ENCODE results near the gene ELP4.
"Not testable (repeated sequence)": the region's sequence is repeated elsewhere in the genome, so short reads cannot be mapped to it uniquely, and the experiment has no call there.

Gene ELP4

GRCh38 chr11:31555938-31556337, 46.4 kb downstream of the ELP4 start:
- DNase-seq (ENCODE audit: low read depth in 2 of 2), result no peak

DNA sequence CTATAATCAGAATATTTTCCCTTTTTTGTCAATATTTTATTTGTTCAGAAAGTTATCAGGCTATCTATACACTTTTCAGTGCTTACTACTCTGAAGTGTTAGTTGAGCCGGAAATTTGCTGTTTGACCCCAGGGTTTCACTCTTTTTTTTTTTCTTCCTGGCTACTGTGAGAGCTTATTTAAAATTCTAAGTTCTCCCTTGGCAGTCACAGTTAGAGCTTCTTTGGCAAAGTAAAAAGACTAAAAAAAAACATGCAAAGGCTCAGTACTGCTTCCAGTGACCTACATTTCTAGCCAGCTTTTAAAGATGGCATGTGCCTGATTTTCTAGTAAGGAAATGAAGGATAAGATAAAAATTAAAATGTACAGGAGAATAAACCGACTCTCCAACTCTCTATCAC, 48.4 kb downstream of the ELP4 start:
- DNase-seq (ENCODE audit: low read depth in 2 of 2), result no peak

- DNase-seq (ENCODE audit: low read depth in 2 of 2), result no peak
Measured at GRCh38 chr11:31560842-31561476, 51.4 kb downstream of the ELP4 start.

GRCh38 chr11:31564517-31564916, 55.0 kb downstream of the ELP4 start:
- DNase-seq (ENCODE audit: low read depth in 2 of 2), result not testable (repeated sequence)

GRCh38 chr11:31574133-31574532, 64.6 kb downstream of the ELP4 start:
- not testable (repeated sequence) for DNase-seq (ENCODE audit: low read depth in 2 of 2)

DNA sequence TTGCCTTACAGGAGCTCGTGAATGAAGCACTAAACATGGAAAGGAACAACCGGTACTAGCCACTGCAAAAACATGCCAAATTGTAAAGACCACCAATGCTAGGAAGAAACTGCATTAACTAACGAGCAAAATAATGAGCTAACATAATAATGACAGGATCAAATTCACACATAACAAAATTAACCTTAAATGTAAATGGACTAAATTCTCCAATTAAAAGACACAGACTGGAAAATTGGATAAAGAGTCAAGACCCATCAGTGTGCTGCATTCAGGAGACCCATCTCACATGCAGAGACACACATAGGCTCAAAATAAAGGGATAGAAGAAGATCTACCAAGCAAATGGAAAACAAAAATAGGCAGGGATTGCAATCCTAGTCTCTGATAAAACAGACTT, 66.2 kb downstream of the ELP4 start:
- DNase-seq (ENCODE audit: low read depth in 2 of 2), result not testable (repeated sequence)

GRCh38 chr11:31579412-31579811, 69.8 kb downstream of the ELP4 start:
- DNase-seq (ENCODE audit: low read depth in 2 of 2), result not testable (repeated sequence)

GRCh38 chr11:31582697-31583096, 73.1 kb downstream of the ELP4 start:
- DNase-seq (ENCODE audit: low read depth in 2 of 2), result no peak

GRCh38 chr11:31598454-31598853, 88.9 kb downstream of the ELP4 start:
- no peak for DNase-seq (ENCODE audit: low read depth in 2 of 2)

- no peak for DNase-seq (ENCODE audit: low read depth in 2 of 2)
Measured at GRCh38 chr11:31601635-31602282, 92.2 kb downstream of the ELP4 start.

DNA sequence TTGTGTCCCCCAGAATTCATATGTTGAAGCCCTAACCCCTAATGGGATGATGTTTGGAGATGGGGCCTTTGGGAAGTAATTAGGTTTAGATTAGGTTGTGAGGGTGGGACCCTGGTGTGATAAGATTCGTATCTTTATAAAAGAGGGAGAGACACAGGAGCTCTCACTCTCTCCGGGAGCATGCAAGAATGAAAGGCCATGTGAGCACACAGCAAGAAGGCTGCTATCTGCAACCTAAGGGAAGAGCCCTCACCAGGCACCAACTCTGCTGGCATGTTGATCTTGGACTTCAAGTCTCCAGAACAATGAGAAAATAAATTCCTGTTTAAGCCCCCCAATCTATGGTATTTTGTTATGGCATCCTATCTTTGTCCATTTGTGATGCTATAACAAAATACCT, 97.3 kb downstream of the ELP4 start:
- no peak for DNase-seq (ENCODE audit: low read depth in 2 of 2)

- no peak for DNase-seq (ENCODE audit: low read depth in 2 of 2)
Measured at GRCh38 chr11:31607914-31608313, 98.3 kb downstream of the ELP4 start.

DNA sequence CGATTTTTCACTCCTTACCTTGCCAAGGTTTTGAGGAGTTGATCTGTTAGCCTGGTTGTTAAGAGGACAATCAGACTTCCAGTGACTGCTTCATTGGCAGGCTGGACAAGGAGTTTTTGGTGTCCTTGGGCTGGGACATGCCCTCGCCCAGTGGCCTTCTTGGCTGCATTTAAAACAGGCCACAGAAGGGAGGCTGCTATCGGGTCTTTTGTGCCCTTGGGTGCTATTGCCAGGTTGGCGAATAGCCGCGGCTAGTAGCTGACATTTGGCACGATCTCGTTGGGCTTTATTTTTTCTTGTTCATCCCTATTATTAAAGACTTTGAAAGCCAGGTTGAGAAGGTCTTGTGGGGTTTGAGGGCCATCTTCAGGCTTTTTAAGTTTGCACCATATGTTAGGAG, 99.4 kb downstream of the ELP4 start:
- DNase-seq (ENCODE audit: low read depth in 2 of 2), result no peak

GRCh38 chr11:31610544-31610943, 101.0 kb downstream of the ELP4 start:
- DNase-seq (ENCODE audit: low read depth in 2 of 2), result no peak

DNA sequence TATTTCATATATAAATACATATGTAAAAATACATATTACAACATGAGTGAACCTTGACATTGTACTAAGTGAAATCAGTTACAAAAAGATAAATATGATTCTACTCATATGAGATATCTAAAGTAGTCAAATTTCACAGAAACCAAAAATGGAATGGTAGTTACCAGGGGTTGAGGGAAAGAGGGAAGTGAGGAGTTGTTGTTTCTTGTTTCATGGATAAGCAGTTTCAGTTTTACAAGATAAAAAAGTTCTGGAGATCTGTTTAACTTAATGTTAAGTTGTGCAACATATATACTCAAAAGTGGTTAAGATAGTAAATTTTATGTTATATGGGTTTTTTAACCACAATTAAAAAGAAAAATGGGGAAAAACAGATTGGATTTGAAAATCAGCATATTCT, 107.7 kb downstream of the ELP4 start:
- no peak for DNase-seq (ENCODE audit: low read depth in 2 of 2)

DNA sequence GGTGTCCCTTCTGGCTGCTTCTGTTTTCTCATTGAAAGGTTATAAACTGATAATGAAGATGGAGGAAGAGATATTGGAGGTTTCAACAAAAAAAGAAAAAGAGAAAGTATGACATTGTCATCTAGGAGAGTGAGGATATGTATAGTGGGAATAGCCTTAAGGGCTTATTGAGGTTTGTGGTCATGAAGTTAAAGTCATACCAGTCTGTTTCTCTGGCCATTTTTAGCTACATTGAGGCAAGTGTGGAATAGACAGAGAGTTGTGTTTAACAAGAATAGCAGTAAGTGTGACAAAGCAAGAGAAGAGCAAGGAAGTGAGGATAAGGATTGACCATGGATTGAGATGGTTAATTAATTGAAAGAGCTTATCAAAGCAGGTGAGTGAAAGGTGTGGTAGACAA, 110.4 kb downstream of the ELP4 start:
- no peak for DNase-seq (ENCODE audit: low read depth in 2 of 2)

- no peak for DNase-seq (ENCODE audit: low read depth in 2 of 2)
Measured at GRCh38 chr11:31620434-31620833, 110.9 kb downstream of the ELP4 start.

- no peak for DNase-seq (ENCODE audit: low read depth in 2 of 2)
Measured at GRCh38 chr11:31625868-31626267, 116.3 kb downstream of the ELP4 start.

DNA sequence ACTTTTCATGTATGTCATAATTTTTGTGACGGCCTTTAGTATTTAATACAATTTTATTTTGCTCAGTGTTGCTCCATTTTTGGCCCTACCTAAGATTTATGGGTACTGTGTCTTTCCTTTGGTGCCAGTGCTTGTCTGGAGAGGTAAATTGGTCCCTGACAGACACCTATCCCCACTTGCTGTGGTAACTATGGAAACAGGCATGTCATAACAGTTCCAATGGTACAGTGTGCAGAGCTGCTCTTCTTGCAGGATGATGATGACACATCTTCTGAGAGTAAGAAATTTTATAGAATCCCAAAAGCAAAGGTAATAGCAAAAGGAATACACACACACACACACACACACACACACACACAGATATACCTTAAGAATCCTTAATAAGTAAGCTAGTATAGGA, 118.5 kb downstream of the ELP4 start:
- DNase-seq (ENCODE audit: low read depth in 2 of 2), result no peak

- DNase-seq (ENCODE audit: low read depth in 2 of 2), result no peak
Measured at GRCh38 chr11:31636983-31637382, 127.4 kb downstream of the ELP4 start.

DNA sequence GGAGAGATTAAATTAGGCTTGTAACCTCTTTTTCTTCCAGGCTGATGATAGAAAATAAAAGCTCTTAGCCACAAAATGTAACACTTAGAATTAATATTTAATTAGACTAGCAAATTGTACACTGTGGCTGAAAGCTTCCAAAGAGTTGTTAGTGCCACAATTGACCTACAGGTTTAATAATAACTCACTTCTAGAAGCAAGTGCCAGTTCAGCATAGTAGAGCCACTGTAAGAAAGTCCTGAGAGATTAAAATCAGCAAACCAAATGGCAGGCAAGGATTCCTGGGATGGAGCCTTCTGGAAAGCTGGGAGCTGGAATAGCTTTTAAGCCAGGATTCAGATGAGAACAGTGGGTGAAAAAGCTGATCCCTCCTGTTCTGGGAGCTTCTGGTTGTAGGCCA, 131.0 kb downstream of the ELP4 start:
- no peak for DNase-seq (ENCODE audit: low read depth in 2 of 2)

DNA sequence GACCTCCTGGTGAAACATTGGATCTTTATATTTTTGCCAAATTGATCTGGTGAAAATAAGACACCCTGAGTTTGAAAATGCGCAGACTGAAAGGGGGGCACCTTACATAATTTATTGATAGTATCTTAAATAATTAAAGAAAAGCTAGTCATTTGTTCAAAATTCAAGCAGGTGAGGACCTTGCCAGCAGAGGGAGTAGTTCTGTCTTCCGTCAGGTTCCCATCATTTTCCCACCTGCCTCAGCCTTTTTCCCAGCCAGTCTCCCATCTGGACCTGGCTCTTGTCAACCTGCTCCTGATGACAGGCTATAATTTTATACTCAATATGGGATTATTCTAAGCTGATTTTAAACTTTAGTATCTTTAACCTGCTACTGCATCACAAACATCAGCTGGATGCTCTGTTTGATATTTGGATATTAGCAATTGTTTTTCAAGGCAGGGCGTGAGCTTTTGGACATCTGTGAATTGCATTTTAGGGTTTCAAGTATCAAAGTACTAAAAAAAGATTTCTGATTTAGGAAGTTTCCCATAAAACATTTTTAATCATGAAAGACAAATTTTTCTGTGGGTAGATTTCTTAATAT, 132.0 kb downstream of the ELP4 start:
- no peak for DNase-seq (ENCODE audit: low read depth in 2 of 2)

DNA sequence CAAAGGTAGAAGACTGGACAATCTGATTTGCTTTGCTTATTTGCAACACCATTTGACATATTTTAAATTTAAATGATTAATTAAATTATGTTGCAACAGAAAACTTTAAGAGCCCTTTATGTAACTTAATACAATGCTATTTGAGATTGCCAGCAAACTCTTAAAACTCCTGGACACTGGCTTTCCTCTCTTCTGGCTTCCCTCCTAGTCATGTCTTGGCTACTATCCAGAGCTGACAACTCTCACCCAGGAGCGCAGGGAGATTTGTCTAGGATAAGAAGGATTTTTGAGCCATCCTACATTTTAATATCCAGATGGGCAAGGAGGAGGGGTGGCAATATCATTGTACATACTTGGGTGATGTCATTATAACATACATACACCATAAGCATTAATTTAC, 134.3 kb downstream of the ELP4 start:
- no peak for DNase-seq (ENCODE audit: low read depth in 2 of 2)

Data from stimulated activated CD8-positive, alpha-beta memory T cell treated with anti-CD3 and anti-CD28 coated beads, Interleukin-2, amount 100 ng/mL, for 48 hours (primary cell).